GM23338 (cell line): ENCODE measurements around the gene DPP10.

Experiments used
- ETS1 ChIP-seq: IDR thresholded peaks from 2 replicates; pipeline ENCODE4 v1.6.1; 2016; ENCODE audit warnings: antibody characterized with exemption
- EZH2 ChIP-seq: fragments of 200-600 bp; sonication (generic); IDR thresholded peaks from one replicate; pipeline ENCODE4 v1.8.0; 2017; ENCODE audit warnings: antibody characterized with exemption, mild to moderate bottlenecking, low read depth; ENCODE audit not compliant: unreplicated experiment

GRCh38 chr2:115219296-115219695, 776.9 kb downstream of the DPP10 start:
- TF ChIP-seq EZH2 (no peak), ETS1 (no peak)
